ENCODE data around the gene WWP2.

Gene WWP2

GRCh38 chr16:69745232-69745612, 16.9 kb upstream of the WWP2 start:
- peaks cover 30% of the 10 kb centered on the region; the same call in 1 of the 2 replicates for H3K36me3 ChIP-seq (ENCODE audit: insufficient read depth)
- H2AFZ ChIP-seq (ENCODE audit: low read depth), result no peak overlapping the region
- TF ChIP-seq, protein P1, sequence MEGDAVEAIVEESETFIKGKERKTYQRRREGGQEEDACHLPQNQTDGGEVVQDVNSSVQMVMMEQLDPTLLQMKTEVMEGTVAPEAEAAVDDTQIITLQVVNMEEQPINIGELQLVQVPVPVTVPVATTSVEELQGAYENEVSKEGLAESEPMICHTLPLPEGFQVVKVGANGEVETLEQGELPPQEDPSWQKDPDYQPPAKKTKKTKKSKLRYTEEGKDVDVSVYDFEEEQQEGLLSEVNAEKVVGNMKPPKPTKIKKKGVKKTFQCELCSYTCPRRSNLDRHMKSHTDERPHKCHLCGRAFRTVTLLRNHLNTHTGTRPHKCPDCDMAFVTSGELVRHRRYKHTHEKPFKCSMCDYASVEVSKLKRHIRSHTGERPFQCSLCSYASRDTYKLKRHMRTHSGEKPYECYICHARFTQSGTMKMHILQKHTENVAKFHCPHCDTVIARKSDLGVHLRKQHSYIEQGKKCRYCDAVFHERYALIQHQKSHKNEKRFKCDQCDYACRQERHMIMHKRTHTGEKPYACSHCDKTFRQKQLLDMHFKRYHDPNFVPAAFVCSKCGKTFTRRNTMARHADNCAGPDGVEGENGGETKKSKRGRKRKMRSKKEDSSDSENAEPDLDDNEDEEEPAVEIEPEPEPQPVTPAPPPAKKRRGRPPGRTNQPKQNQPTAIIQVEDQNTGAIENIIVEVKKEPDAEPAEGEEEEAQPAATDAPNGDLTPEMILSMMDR (conservative IDR thresholded peaks at IDR 0.05; ENCODE audit: low read depth, low read length), result no peak
- H3K9ac ChIP-seq, result no peak overlapping the region
- no peaks in the 10 kb centered on the region for H3K27me3 ChIP-seq (ENCODE audit: insufficient read depth, low read depth)
- no peak overlapping the region for H3K4me2 ChIP-seq
- H3K4me1 ChIP-seq (ENCODE audit: low read depth, poor library complexity, severe bottlenecking), result no peaks in the 10 kb centered on the region
- H3K79me2 ChIP-seq (ENCODE audit: insufficient read depth, low read depth), result peaks cover 17% of the 10 kb centered on the region; the same call in 1 of the 2 replicates
- no peaks in the 10 kb centered on the region for H4K20me1 ChIP-seq (ENCODE audit: insufficient read depth)
- H3K27ac ChIP-seq, result no peak overlapping the region
- H3K4me3 ChIP-seq (IDR thresholded peaks at IDR 0.05; ENCODE audit: insufficient read depth, low read depth, low read length), result no peak overlapping the region

DNA sequence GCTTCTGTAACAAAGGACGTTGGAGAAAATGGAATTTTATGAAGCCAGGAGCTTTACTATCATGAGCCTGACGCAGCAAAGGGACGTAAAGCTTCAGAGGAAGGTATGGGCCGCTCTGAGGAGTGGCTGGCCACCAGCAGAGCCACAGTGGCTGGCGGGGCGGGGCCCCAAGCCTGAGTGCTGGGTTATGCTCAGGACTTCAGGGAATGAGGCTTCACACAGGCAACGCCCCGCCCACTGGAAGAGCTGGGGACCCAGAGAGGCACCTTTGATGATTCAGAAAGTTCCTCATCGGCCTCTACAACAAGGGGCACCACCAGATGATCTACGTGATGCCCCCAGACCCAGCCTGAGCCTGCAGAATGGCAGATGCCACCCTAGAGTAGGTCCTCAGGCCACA, 16.2 kb upstream of the WWP2 start:
- no peaks in the 10 kb centered on the region for H3K4me1 ChIP-seq (ENCODE audit: low read depth, poor library complexity, severe bottlenecking)
- TF ChIP-seq, protein P1 (conservative IDR thresholded peaks at IDR 0.05; ENCODE audit: low read depth, low read length), result no peak
- peaks cover 30% of the 10 kb centered on the region; the same call in 1 of the 2 replicates for H3K36me3 ChIP-seq (ENCODE audit: insufficient read depth)
- H3K27ac ChIP-seq, result no peak overlapping the region
- no peak overlapping the region for H3K9ac ChIP-seq
- H3K79me2 ChIP-seq (ENCODE audit: insufficient read depth, low read depth), result peaks cover 24% of the 10 kb centered on the region; the same call in 1 of the 2 replicates
- no peaks in the 10 kb centered on the region for H4K20me1 ChIP-seq (ENCODE audit: insufficient read depth)
- H2AFZ ChIP-seq (ENCODE audit: low read depth), result no peak overlapping the region
- no peak overlapping the region for H3K4me3 ChIP-seq (IDR thresholded peaks at IDR 0.05; ENCODE audit: insufficient read depth, low read depth, low read length)
- H3K4me2 ChIP-seq, result no peak overlapping the region
- H3K27me3 ChIP-seq (ENCODE audit: insufficient read depth, low read depth), result no peaks in the 10 kb centered on the region

DNA sequence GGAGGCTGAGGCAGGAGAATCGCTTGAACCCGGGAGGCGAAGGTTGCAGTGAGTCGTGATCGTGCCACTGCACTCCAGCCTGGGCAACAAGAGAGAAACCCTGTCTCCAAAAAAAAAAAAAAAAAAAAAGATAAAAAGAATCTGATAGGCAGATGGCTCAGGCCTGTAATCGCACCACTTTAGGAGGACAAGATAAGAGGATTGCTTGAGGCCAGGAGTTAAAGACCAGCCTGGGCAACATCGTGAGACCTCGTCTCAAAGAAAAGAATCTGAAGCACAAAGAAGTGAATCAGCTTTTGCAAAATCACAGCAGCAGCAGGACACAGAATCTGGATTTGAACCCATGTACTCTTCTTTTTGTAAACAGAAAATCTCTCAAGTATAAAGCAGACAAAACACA, 15.0 kb upstream of the WWP2 start:
- Histone ChIP-seq H3K4me1 (ENCODE audit: low read depth, poor library complexity, severe bottlenecking) (peaks cover 2% of the 10 kb centered on the region), H4K20me1 (ENCODE audit: insufficient read depth) (no peaks in the 10 kb centered on the region), H3K79me2 (ENCODE audit: insufficient read depth, low read depth) (peaks cover 36% of the 10 kb centered on the region), H2AFZ (ENCODE audit: low read depth) (no peak overlapping the region), H3K9ac (no peak overlapping the region), H3K36me3 (ENCODE audit: insufficient read depth) (peaks cover 25% of the 10 kb centered on the region; the same call in 1 of the 2 replicates), H3K27ac (no peak overlapping the region), H3K27me3 (ENCODE audit: insufficient read depth, low read depth) (no peaks in the 10 kb centered on the region), H3K4me2 (no peak overlapping the region), H3K4me3 (IDR thresholded peaks at IDR 0.05; ENCODE audit: insufficient read depth, low read depth, low read length) (no peak overlapping the region)
- TF ChIP-seq, protein P1 (conservative IDR thresholded peaks at IDR 0.05; ENCODE audit: low read depth, low read length), result no peak

- no peak overlapping the region for H3K9ac ChIP-seq
- H2AFZ ChIP-seq (ENCODE audit: low read depth), result no peak overlapping the region
- no peak overlapping the region for H3K4me2 ChIP-seq
- peaks cover 16% of the 10 kb centered on the region for H3K4me1 ChIP-seq (ENCODE audit: low read depth, poor library complexity, severe bottlenecking)
- H3K27ac ChIP-seq, result no peak overlapping the region
- no peaks in the 10 kb centered on the region for H4K20me1 ChIP-seq (ENCODE audit: insufficient read depth)
- H3K4me3 ChIP-seq (IDR thresholded peaks at IDR 0.05; ENCODE audit: insufficient read depth, low read depth, low read length), result no peak overlapping the region
- TF ChIP-seq, protein P1 (conservative IDR thresholded peaks at IDR 0.05; ENCODE audit: low read depth, low read length), result no peak
- H3K79me2 ChIP-seq (ENCODE audit: insufficient read depth, low read depth), result peaks cover 53% of the 10 kb centered on the region
- no peaks in the 10 kb centered on the region for H3K27me3 ChIP-seq (ENCODE audit: insufficient read depth, low read depth)
- peaks cover 24% of the 10 kb centered on the region; the same call in 1 of the 2 replicates for H3K36me3 ChIP-seq (ENCODE audit: insufficient read depth)
Observed at GRCh38 chr16:69748694-69749345, 13.3 kb upstream of the WWP2 start.
